Prostate gland (tissue), 2 donors: ENCODE measurements around the gene DDX41. TPM values are rescaled to one million over a fixed set of nuclear protein-coding genes. Genes with fewer than 3 reads are reported as not detected.
A peak's percentile ranks its signal among the peaks of the same experiment; 100 is the strongest.

Source experiments
- DNase-seq: peaks from one replicate; pipeline ENCODE4 v3.0.0-alpha.2; 2019; ENCODE audit warnings: low spot score
- H3K27ac ChIP-seq, 2 donors: fragments of 200-600 bp; sonication (generic); 2 replicates each; pipeline ENCODE4 v1.5.1; 2017 to 2019
- H3K27me3 ChIP-seq: fragments of 200-600 bp; sonication (generic); replicated peaks from 2 replicates; pipeline ENCODE4 v1.5.1; 2019; ENCODE audit not compliant: insufficient read depth
- H3K36me3 ChIP-seq, 2 donors: fragments of 200-600 bp; sonication (generic); 1 replicate in 1 of 2; 2 replicates in 1 of 2; pipeline versions ENCODE4 v1.5.1 to v1.8.1; 2017 to 2019
- H3K4me1 ChIP-seq: fragments of 200-600 bp; sonication (generic); replicated peaks from 2 replicates; pipeline ENCODE4 v1.5.1; 2019
- H3K4me3 ChIP-seq, 2 donors: fragments of 200-600 bp; sonication (generic); 2 replicates each; pipeline ENCODE4 v1.5.1; 2017 to 2019
- H3K9me3 ChIP-seq: fragments of 200-600 bp; sonication (generic); 2 replicates; pipeline ENCODE4 v1.5.1; 2017
- CTCF ChIP-seq, 4 experiments: fragments of 200-600 bp in 2 of 4; fragments of 450-650 bp in 2 of 4; sonication (generic) in 2 of 4; IDR thresholded peaks; 1 replicate in 3 of 4; 2 replicates in 1 of 4; pipeline ENCODE4 v1.5.1; 2016 to 2019; ENCODE audit warnings: antibody characterized with exemption in 4 of 4, mild to moderate bottlenecking in 2 of 4, moderate library complexity in 2 of 4
- POLR2A ChIP-seq: fragments of 450-650 bp; IDR thresholded peaks from one replicate; pipeline ENCODE4 v1.6.1; 2016; ENCODE audit warnings: antibody characterized with exemption, mild to moderate bottlenecking
- POLR2AphosphoS5 ChIP-seq: sonication (generic); formaldehyde crosslinking; IDR thresholded peaks from one replicate; pipeline ENCODE4 v1.6.1; 2017; ENCODE audit warnings: antibody characterized with exemption
- WGBS: methylation state at CpG from one replicate; pipeline ENCODE4 v1.1.5; 2018; 5-methylcytosine and 5-hydroxymethylcytosine counted together
- intact Hi-C: fragments of 100-400 bp; cut with DNase I; formaldehyde crosslinking; loops from one replicate; pipeline ENCODE4 v1.14.2; 2022
- total RNA-seq, 2 donors: library from RNA; depleted of rRNA; stranded (reverse); fragments of >200 nt; gene quantifications; one replicate each; pipeline ENCODE4 v1.1.0, GENCODE V29; 2016

The DDX41 gene
- total RNA-seq, 2 donors from 2014 or later, result 126 to 139 TPM

- Histone ChIP-seq H3K4me3 (no peak overlapping the region), H3K4me1 (no peaks in the 10 kb centered on the region), H3K9me3 (no peaks in the 10 kb centered on the region), H3K27me3 (no peaks in the 10 kb centered on the region), H3K27ac (peak overlapping the region in 1 of 2 donors; percentile 19), H3K36me3 (peaks cover 12 to 43% of the 10 kb centered on the region in 2 donors)
- intact Hi-C loops, result no loop called here
- TF ChIP-seq POLR2A, result no peak
- no peak for TF ChIP-seq POLR2AphosphoS5
- no peak for TF ChIP-seq CTCF (IDR thresholded peaks at IDR 0.05)
- DNase-seq, result no peak
- 64% methylated on average over 3 of the region's 3 CpGs for WGBS
Observed at GRCh38 chr5:177530638-177531037, 13.9 kb upstream of the DDX41 start.

- no peak overlapping the region for H3K4me3 ChIP-seq
- WGBS, result 83% methylated on average over 11 of the region's 12 CpGs
- H3K27ac ChIP-seq, result no peak overlapping the region
- no peak for DNase-seq
- no peaks in the 10 kb centered on the region for H3K27me3 ChIP-seq
- H3K9me3 ChIP-seq, result no peaks in the 10 kb centered on the region
- peaks cover 12 to 43% of the 10 kb centered on the region in 2 donors for H3K36me3 ChIP-seq
- TF ChIP-seq POLR2AphosphoS5, result no peak
- TF ChIP-seq CTCF (IDR thresholded peaks at IDR 0.05), result no peak
- no peak for TF ChIP-seq POLR2A
- no peaks in the 10 kb centered on the region for H3K4me1 ChIP-seq
- intact Hi-C loops, result no loop called here
Observed at GRCh38 chr5:177529247-177530203, 12.8 kb upstream of the DDX41 start.

- Histone ChIP-seq H3K36me3 (peaks cover 10 to 48% of the 10 kb centered on the region in 2 donors), H3K9me3 (no peaks in the 10 kb centered on the region), H3K27me3 (no peaks in the 10 kb centered on the region), H3K4me1 (no peaks in the 10 kb centered on the region), H3K4me3 (no peak overlapping the region), H3K27ac (no peak overlapping the region)
- WGBS, result 88% methylated on average over 10 of the region's 10 CpGs
- intact Hi-C loops, result no loop called here
- no peak for TF ChIP-seq POLR2AphosphoS5
- TF ChIP-seq POLR2A, result no peak
- no peak for TF ChIP-seq CTCF (IDR thresholded peaks at IDR 0.05)
- no peak for DNase-seq
Observed at GRCh38 chr5:177528631-177529030, 11.9 kb upstream of the DDX41 start.

GRCh38 chr5:177527595-177527994, 10.8 kb upstream of the DDX41 start:
- Histone ChIP-seq H3K4me3 (no peak overlapping the region), H3K27me3 (no peaks in the 10 kb centered on the region), H3K27ac (no peak overlapping the region), H3K36me3 (peaks cover 9 to 49% of the 10 kb centered on the region in 2 donors), H3K9me3 (no peaks in the 10 kb centered on the region), H3K4me1 (no peaks in the 10 kb centered on the region)
- intact Hi-C loops, result no loop called here
- no peak for DNase-seq
- TF ChIP-seq CTCF (IDR thresholded peaks at IDR 0.05) (no peak), POLR2A (no peak)
- WGBS, result 91% methylated on average over 8 of the region's 8 CpGs

- intact Hi-C loops, result no loop called here
- DNase-seq, result no peak
- TF ChIP-seq POLR2A (no peak), POLR2AphosphoS5 (no peak), CTCF (IDR thresholded peaks at IDR 0.05) (no peak)
- no peaks in the 10 kb centered on the region for H3K27me3 ChIP-seq
- no peaks in the 10 kb centered on the region for H3K4me1 ChIP-seq
- H3K36me3 ChIP-seq, result peaks cover 2 to 49% of the 10 kb centered on the region in 2 donors
- WGBS, result 90% methylated on average over 6 of the region's 6 CpGs
- no peaks in the 10 kb centered on the region for H3K9me3 ChIP-seq
- no peak overlapping the region for H3K27ac ChIP-seq
- no peak overlapping the region for H3K4me3 ChIP-seq
Observed at GRCh38 chr5:177526791-177527190, 10.0 kb upstream of the DDX41 start.
